ENCODE data around the gene ZSCAN5B.

DNA sequence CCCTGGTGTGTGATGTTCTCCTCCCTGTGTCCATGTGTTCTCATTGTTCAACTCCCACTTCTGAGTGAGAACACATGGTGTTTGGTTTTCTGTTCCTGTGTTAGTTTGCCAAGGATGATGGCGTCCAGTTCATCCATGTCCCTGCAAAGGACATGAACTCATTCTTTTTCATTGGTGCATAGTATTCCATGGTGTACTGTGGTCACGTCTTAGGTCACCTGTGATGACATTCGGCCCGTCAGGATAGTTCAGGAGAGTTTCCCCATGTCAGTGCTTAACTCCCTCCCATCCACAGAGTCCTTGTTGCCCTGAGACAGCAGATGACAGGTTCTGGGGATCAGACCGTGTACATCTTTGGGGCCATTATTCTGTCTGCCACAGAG is 47.9 kb downstream of the ZSCAN5B start:
- TF ChIP-seq, protein P1, sequence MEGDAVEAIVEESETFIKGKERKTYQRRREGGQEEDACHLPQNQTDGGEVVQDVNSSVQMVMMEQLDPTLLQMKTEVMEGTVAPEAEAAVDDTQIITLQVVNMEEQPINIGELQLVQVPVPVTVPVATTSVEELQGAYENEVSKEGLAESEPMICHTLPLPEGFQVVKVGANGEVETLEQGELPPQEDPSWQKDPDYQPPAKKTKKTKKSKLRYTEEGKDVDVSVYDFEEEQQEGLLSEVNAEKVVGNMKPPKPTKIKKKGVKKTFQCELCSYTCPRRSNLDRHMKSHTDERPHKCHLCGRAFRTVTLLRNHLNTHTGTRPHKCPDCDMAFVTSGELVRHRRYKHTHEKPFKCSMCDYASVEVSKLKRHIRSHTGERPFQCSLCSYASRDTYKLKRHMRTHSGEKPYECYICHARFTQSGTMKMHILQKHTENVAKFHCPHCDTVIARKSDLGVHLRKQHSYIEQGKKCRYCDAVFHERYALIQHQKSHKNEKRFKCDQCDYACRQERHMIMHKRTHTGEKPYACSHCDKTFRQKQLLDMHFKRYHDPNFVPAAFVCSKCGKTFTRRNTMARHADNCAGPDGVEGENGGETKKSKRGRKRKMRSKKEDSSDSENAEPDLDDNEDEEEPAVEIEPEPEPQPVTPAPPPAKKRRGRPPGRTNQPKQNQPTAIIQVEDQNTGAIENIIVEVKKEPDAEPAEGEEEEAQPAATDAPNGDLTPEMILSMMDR (IDR thresholded peaks at IDR 0.05): no peak
- TF ChIP-seq POLR2A (IDR thresholded peaks at IDR 0.05): no peak

Measured in heart left ventricle (tissue), 13 donors.